GM12874 (cell line): ENCODE measurements around the gene ETV1.

Source experiments
- TF ChIP-seq, protein P1 (sequence below): IDR thresholded peaks from 2 replicates; pipeline ENCODE4 v1.5.1; 2011; ENCODE audit warnings: low read depth, mild to moderate bottlenecking, control low read depth, low read length, moderate library complexity; ENCODE audit not compliant: insufficient read depth

Gene ETV1

DNA sequence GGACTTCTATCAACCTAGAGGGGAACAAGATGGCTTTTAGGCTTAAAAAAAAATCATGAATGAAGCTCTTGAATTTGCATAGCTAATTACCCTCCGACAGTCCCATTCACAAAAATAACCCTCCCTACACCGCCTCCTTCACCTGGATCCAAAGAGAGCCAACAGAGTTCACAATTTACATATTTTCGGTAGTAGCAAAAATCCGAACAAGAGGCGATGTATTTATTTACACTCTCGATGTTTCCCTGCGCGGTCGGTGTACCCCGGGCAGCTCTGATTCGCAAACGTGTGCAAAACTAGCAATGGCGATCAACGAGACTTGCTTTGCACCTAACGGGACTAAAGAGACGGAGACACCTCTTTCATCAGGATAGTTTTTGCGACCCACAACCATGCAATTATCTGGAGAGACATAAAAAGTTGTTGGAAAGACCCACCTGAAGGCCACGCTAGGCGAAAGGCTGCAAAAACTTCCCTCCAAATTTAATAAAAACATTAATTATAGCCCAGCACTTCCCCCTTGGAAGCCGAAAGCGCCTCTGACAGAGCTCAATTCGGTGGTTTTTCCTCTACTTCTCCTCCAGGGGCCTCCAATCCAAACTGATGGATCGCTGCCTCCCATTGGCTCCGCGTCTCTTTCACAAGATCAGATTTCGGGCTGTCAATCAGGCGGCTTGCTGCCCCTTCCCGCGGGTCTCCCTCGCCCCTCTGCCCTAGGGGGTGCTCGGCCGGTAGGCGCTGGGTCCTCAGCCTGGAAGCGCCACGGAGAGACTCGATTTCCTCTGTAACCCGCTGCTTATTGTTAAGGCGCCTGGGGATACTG, at the start of gene ETV1:
ETV1 (minus strand) TSS at position 541 of the 823 bp plus-strand sequence. CDS start 614 bp downstream, outside the sequence.
- TF ChIP-seq, protein P1, sequence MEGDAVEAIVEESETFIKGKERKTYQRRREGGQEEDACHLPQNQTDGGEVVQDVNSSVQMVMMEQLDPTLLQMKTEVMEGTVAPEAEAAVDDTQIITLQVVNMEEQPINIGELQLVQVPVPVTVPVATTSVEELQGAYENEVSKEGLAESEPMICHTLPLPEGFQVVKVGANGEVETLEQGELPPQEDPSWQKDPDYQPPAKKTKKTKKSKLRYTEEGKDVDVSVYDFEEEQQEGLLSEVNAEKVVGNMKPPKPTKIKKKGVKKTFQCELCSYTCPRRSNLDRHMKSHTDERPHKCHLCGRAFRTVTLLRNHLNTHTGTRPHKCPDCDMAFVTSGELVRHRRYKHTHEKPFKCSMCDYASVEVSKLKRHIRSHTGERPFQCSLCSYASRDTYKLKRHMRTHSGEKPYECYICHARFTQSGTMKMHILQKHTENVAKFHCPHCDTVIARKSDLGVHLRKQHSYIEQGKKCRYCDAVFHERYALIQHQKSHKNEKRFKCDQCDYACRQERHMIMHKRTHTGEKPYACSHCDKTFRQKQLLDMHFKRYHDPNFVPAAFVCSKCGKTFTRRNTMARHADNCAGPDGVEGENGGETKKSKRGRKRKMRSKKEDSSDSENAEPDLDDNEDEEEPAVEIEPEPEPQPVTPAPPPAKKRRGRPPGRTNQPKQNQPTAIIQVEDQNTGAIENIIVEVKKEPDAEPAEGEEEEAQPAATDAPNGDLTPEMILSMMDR, result no peak

DNA sequence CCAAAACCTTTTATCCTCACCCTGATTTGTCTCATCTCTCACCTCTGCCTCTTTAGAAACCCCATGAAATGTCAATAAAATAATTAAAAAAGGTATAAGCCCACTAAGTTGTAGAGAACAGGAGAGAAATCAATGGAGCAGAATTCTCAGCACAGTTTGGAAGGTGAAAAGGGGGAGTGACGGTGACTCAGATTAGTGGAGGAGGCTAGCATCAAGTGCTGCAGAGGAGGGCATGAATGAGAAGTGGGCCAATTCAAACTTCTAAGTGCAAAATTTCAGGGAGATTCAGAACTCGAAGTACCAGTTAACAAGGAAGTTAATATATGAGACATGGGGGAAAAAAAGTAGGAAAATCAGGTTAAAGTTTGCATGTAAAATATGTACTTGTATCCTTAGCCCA, 34.9 kb upstream of the ETV1 start:
- TF ChIP-seq, protein P1, result no peak

DNA sequence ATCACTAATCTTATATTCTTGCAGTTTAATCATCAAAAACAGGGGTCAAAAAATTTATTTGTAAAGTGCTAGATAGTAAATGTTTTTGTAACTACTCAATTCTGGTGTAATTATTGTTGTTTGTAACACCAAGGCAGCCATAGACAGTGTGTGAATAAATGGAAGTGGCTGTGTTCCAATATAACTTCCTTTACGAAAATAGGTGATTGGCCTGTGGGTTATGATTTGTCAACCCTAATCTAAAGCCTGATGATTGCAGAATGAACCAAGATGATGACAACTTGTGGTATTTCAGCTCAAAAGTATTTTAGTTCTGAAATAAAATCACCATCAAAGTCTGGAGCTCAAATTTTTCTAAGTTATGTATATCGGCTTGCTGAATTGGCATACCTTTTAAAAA, 34.4 kb upstream of the ETV1 start:
- TF ChIP-seq, protein P1, result no peak

DNA sequence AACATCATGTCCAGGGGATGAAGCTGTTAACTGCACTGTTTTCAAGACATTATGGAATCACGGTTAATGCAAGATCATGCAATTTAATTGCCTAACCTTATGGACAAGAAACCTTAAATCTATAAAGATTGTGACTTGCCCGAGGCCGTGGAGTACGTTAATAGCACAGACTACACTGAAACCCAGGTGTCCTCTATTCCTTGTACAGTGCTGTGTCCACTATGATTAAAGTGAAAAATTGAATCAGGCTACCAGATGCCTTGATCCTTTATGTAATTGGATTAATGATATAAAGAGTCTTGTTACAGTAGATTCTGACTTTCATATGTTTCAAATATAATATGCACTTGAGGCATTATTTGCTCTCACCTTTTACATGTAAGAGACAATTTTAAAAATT, 33.9 kb upstream of the ETV1 start:
- TF ChIP-seq, protein P1, result no peak

DNA sequence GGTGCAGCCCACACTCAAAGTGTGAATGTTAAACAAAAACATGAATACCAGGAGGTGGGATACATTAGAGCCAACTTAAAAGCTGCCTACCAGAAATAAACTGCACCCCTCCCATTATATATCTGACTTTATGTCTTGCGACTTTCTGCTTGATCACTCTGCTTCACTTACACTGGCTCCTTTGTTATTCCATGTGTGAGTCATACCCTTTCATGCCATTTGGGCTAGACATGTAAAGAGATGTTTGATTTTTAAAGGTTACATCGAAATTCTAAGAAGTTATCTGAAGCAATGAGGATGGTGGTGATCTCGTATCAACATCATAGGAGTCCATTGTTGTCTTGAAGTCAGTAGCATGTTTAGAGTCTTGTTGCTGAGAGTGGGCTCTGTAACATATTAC, 31.6 kb upstream of the ETV1 start:
- TF ChIP-seq, protein P1, result no peak

DNA sequence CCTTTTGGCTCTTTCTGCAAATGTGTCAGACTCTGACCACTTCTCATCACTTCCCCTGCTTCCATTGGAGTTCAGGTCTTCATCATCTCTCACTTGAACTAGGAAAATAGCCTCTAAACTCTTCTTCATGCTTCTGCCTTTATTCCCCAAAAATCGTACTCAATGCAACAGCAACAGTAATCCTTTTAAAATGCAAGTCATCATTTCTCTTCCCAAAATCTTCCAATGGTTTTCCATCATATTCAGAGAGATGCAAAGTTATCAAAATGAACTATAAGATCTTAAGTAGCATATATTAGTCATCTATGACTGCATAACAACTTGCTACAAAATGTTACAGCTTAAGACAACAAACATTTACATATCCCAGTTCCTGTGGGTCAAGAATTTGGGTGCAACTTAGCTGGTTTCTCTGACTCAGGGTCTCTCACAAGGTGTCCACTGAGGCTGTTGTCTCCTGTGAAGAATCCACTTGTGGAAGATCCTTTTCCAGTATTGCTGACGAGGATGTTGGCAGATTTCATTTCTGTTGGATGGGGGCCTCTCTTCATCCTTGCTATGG, 31.0 kb upstream of the ETV1 start:
- TF ChIP-seq, protein P1, result no peak

DNA sequence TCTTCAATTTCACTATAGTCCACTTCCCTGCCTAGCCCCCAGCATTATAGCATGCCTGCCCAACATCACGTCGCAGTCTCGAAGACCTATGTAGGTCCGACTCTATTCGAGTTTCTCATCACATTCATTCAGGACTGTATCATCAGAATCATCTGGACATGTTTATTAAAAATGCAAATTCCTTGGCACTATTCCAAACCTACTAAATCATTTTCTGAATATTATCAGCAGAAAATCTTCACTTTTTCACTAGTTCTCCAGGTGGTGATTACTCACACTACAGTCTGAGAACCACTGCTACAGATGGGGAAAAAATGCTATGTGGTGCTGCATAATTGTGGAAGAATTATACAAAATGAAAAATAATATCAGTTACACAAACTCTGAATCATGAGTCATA, 29.3 kb upstream of the ETV1 start:
- TF ChIP-seq, protein P1, result no peak
